LNCAP (cell line): ENCODE data around the gene TBC1D22B.

Experiments used
- TF ChIP-seq, protein P1 (sequence below): fragments of 450-650 bp; IDR thresholded peaks from 2 replicates; pipeline ENCODE4 v1.5.1; 2017; ENCODE audit warnings: mild to moderate bottlenecking

TBC1D22B gene

DNA sequence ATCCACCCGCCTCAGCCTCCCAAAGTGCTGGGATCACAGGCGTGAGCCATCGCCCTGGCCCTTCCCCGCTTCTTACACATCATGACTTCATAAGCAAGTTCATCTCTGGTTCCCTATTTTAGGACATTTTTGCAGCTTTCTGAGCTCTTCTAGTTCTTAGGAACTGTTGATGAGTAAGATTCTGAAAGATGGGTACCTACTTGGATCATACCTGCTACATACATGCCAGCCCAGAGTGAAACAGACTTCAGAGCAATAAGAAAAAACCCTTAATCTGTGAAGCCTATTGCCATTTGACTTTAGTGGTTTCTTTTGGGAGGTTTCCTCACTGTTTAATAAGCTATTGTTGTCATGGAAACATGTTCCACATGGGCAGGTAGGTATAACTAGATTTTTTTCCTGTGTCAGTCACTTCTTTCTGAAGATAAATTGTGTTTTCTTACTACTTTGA lies 28.3 kb downstream of the TBC1D22B start:
- TF ChIP-seq, protein P1, sequence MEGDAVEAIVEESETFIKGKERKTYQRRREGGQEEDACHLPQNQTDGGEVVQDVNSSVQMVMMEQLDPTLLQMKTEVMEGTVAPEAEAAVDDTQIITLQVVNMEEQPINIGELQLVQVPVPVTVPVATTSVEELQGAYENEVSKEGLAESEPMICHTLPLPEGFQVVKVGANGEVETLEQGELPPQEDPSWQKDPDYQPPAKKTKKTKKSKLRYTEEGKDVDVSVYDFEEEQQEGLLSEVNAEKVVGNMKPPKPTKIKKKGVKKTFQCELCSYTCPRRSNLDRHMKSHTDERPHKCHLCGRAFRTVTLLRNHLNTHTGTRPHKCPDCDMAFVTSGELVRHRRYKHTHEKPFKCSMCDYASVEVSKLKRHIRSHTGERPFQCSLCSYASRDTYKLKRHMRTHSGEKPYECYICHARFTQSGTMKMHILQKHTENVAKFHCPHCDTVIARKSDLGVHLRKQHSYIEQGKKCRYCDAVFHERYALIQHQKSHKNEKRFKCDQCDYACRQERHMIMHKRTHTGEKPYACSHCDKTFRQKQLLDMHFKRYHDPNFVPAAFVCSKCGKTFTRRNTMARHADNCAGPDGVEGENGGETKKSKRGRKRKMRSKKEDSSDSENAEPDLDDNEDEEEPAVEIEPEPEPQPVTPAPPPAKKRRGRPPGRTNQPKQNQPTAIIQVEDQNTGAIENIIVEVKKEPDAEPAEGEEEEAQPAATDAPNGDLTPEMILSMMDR, result no peak

DNA sequence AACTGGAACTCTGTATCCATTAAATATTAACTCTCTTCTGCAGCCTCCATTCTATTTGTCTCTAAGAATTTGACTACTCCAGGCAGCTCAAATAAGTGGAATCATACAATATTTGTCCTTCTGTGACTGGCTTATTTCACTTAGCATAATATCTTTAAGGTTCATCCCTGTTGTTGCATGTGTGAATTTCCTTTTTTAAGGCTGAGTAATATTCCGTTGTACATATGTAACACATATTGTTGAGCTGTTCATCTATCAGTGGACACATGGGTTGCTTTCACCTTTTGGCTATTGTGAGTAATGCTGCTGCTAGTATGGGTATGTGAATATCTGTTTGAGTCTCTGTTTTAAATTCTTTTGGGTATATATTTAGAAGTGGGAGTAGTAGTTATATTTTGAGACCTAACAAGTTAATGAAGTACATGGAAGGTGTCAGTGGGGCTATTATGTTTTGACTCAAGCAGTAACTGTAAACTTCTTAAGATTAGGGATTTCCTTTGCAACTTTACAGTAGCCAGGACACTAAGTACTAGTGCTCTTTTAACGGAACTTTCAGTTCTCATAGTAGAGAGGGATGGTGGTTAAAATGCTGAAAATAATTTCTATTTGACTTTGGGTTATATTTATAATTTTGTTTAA lies 30.1 kb downstream of the TBC1D22B start:
- TF ChIP-seq, protein P1, result no peak

DNA sequence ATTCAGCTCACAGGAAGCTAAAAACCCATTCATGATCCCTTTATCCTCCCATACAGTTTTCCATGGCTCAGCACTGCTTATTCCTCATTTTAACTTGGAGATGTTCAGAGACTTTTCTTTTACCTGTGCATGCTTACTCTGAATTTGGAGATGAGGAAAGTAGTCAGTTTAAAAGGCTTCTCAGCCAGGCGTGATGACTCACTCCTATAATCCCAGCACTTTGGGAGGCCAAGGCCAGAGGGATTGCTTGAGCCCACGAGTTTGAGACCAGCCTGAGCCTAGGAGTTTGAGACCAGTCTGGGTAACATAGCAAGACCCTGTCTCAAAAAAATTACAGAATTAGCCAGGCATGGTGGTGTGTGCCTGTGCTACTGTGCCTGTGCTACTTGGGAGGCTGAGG lies 30.7 kb downstream of the TBC1D22B start:
- TF ChIP-seq, protein P1, result no peak

DNA sequence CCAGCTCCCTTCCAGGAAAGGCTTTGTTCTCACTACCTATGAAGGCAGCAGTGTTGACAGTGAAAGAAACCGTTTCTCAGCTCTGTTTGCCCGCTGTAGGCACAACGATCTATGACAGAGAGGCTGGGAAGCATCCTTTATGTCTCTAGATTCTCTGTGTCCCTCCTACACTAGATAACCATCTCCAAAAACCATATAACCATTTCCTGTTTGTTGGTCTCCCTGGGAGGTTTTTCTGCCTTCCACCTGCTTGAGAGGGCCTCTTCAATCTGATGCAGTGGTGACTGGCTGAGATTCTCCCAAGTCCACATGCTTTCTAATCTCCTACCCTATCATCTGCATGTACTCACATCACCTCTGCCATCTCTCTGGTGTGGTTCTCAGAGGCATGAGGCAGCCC lies 32.4 kb downstream of the TBC1D22B start:
- TF ChIP-seq, protein P1, result no peak

DNA sequence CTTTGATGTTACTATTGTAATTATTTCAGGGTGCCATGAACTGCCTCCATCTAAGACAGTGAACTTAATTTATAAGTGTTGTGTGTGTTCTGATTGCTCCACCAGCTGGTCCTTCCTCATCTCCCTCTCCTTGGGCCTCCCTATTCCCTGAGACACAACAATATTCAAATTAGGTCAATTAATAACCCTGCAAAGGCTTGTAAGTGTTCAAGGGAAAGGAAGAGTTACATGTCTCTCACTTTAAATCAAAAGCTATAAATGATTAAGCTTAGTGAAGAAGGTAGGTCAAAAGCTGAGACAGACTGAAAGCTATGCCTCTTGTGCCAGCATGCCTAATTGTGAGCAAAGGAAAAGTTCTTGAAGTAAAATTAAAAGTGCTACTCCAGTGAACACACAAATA lies 35.9 kb downstream of the TBC1D22B start:
- TF ChIP-seq, protein P1, result no peak

DNA sequence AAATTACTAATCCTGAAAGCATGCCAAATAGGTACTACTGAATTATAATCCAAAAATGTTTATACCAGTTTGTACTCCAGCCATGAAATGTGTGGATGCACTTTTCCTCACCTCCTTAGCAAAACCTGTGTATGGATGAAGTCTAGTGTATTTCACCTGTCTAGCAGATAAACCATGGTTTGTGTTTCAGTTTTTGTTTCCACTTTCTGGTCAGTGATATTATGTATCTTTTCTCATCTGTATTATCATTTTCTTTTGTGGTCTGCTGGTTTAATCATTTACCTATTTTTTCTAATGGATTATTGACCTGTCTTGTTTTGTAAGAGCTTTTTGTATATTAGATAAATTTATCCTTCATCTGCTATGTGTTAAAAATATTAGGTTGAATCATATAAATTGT lies 41.4 kb downstream of the TBC1D22B start:
- TF ChIP-seq, protein P1, result no peak

DNA sequence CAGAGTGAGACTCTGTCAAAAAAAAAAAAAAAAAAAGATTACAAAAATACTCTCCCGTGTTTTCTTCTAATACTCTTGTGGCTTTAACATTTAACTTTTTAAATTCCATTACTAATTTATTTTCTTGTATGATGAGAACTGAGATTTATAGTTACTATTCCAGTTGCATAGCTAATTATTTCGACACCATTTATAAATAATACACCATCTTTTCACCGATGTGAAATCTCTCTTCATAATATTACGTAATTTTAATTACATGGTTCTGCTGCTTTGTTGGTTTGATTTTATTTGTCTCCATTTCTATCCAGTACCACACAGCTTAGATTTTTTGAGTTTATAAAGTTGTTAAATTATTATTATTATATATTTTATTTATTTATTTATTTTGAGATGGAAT lies 42.4 kb downstream of the TBC1D22B start:
- TF ChIP-seq, protein P1, result no peak
